GM23338 (cell line): ENCODE results near the gene GCH1. TPM values are rescaled to one million over a fixed set of nuclear protein-coding genes. Genes with fewer than 3 reads are reported as not detected.

ENCODE experiments used
- ATAC-seq: fragments of 200-7000 bp; cut with Tn5 transposase; 3 replicates; pipeline ENCODE4 v1.9.1; 2020
- DNase-seq: peaks from one replicate; pipeline ENCODE4 v3.0.0-alpha.2; 2015; ENCODE audit warnings: low spot score
- H2AFZ ChIP-seq: fragments of 200-600 bp; sonication (generic); 2 replicates; pipeline ENCODE4 v1.8.0; 2016; ENCODE audit warnings: antibody characterized with exemption, mild to moderate bottlenecking, moderate library complexity
- H3F3A ChIP-seq: fragments of 200-600 bp; sonication (generic); replicated peaks from 2 replicates; pipeline ENCODE4 v1.8.0; 2017; ENCODE audit warnings: antibody characterized with exemption, mixed run types, low read depth
- H3K27ac ChIP-seq: fragments of 200-600 bp; sonication (generic); 2 replicates; pipeline ENCODE4 v1.6.1; 2016; ENCODE audit warnings: low read depth
- H3K27me3 ChIP-seq: fragments of 200-600 bp; sonication (generic); 2 replicates; pipeline ENCODE4 v1.8.0; 2016; ENCODE audit warnings: mild to moderate bottlenecking, mixed run types, moderate library complexity; ENCODE audit not compliant: insufficient read depth
- H3K36me3 ChIP-seq: fragments of 200-600 bp; sonication (generic); 2 replicates; pipeline ENCODE4 v1.8.0; 2016; ENCODE audit warnings: mild to moderate bottlenecking; ENCODE audit not compliant: insufficient read depth
- H3K4me1 ChIP-seq: fragments of 200-600 bp; sonication (generic); 2 replicates; pipeline ENCODE4 v1.8.0; 2016; ENCODE audit warnings: mild to moderate bottlenecking, moderate library complexity; ENCODE audit not compliant: insufficient read depth
- H3K4me2 ChIP-seq: fragments of 200-600 bp; sonication (generic); 2 replicates; pipeline ENCODE4 v1.7.1; 2017; ENCODE audit warnings: mixed run types
- H3K4me3 ChIP-seq: fragments of 200-600 bp; sonication (generic); 2 replicates; pipeline ENCODE4 v1.6.1; 2016; ENCODE audit warnings: mixed run types
- H3K79me2 ChIP-seq: fragments of 200-600 bp; sonication (generic); replicated peaks from 2 replicates; pipeline ENCODE4 v1.8.0; 2017; ENCODE audit warnings: mild to moderate bottlenecking; ENCODE audit not compliant: insufficient read depth
- H3K9me2 ChIP-seq: fragments of 200-600 bp; sonication (generic); 2 replicates; pipeline ENCODE4 v1.8.0; 2017; ENCODE audit not compliant: insufficient read depth
- H4K20me1 ChIP-seq: fragments of 200-600 bp; sonication (generic); replicated peaks from 2 replicates; pipeline ENCODE4 v1.8.0; 2017; ENCODE audit warnings: mild to moderate bottlenecking; ENCODE audit not compliant: insufficient read depth
- H3K27ac Mint-ChIP-seq: 2 replicates; pipeline ENCODE4 v1.8.0; 2020; ENCODE audit warnings: inconsistent platforms, mild to moderate bottlenecking, moderate library complexity, mixed read lengths
- H3K27me3 Mint-ChIP-seq: 3 replicates; pipeline ENCODE4 v1.8.0; 2022; ENCODE audit warnings: low read depth, mild to moderate bottlenecking, moderate library complexity, mixed read lengths, inconsistent platforms; ENCODE audit not compliant: insufficient read depth, poor library complexity
- H3K36me3 Mint-ChIP-seq: 3 replicates; pipeline ENCODE4 v1.8.0; 2021; ENCODE audit warnings: low read depth, mild to moderate bottlenecking, inconsistent platforms, moderate library complexity, mixed read lengths
- H3K4me1 Mint-ChIP-seq: 3 replicates; pipeline ENCODE4 v1.8.0; 2020; ENCODE audit warnings: mild to moderate bottlenecking, inconsistent platforms, mixed read lengths
- H3K4me3 Mint-ChIP-seq: 3 replicates; pipeline ENCODE4 v1.8.0; 2021; ENCODE audit warnings: moderate library complexity, mild to moderate bottlenecking, inconsistent platforms, mixed read lengths
- H3K9me3 Mint-ChIP-seq: 3 replicates; pipeline ENCODE4 v1.8.0; 2020; ENCODE audit warnings: moderate library complexity, mild to moderate bottlenecking, inconsistent platforms, mixed read lengths
- CREB1 ChIP-seq: fragments of 250-450 bp; sonication (Bioruptor Pico); IDR thresholded peaks from 2 replicates; pipeline ENCODE4 v1.5.0; 2020; ENCODE audit warnings: low read depth, mild to moderate bottlenecking, moderate library complexity
- EZH2 ChIP-seq: fragments of 200-600 bp; sonication (generic); IDR thresholded peaks from one replicate; pipeline ENCODE4 v1.8.0; 2017; ENCODE audit warnings: antibody characterized with exemption, mild to moderate bottlenecking, low read depth; ENCODE audit not compliant: unreplicated experiment
- JUNB ChIP-seq: IDR thresholded peaks from one replicate; pipeline ENCODE4 v1.6.1; 2016; ENCODE audit warnings: antibody characterized with exemption; ENCODE audit not compliant: unreplicated experiment
- STAT1 ChIP-seq: IDR thresholded peaks from one replicate; pipeline ENCODE4 v1.6.1; 2016; ENCODE audit warnings: antibody characterized with exemption; ENCODE audit not compliant: unreplicated experiment
- ZNF114 ChIP-seq: fragments of 250-450 bp; sonication (Bioruptor Pico); IDR thresholded peaks from 2 replicates; pipeline ENCODE4 v1.5.0; 2020; ENCODE audit warnings: mild to moderate bottlenecking, moderate library complexity
- ZNF331 ChIP-seq: fragments of 250-450 bp; sonication (Bioruptor Pico); IDR thresholded peaks from 2 replicates; pipeline ENCODE4 v1.5.0; 2020; ENCODE audit warnings: low read depth, mild to moderate bottlenecking, moderate library complexity
- polyA plus RNA-seq: library from polyadenylated mRNA; unstranded; fragments of >200 nt; fragmentation: Nextera tagmentation; extraction: Ambion mirVana; gene quantifications from 2 replicates; pipeline ENCODE4 v1.2.1, GENCODE V29; 2016
- total RNA-seq: library from RNA; depleted of rRNA; stranded (reverse); fragments of >200 nt; shearing (Covaris generic); gene quantifications from 2 replicates; pipeline ENCODE4 v1.2.3, GENCODE V29; 2014
- TF ChIP-seq, protein P1 (sequence below), 2 experiments: fragments of 200-600 bp in 1 of 2; sonication (generic) in 1 of 2; conservative IDR thresholded peaks; 2 replicates each; pipeline versions ENCODE4 v1.5.1 to v1.6.1; 2016 to 2017; ENCODE audit warnings: antibody characterized with exemption in 2 of 2, low read depth in 2 of 2, mild to moderate bottlenecking in 2 of 2, moderate library complexity in 1 of 2
- TF ChIP-seq, protein P2 (sequence below): IDR thresholded peaks from one replicate; pipeline ENCODE4 v1.6.1; 2018; ENCODE audit warnings: antibody characterized with exemption; ENCODE audit not compliant: unreplicated experiment
- TF ChIP-seq, protein P3 (sequence below): fragments of 250-450 bp; sonication (Bioruptor Pico); IDR thresholded peaks from 2 replicates; pipeline ENCODE4 v1.5.0; 2020; ENCODE audit warnings: mild to moderate bottlenecking, moderate library complexity
- TF ChIP-seq, protein P4 (sequence below): IDR thresholded peaks from 2 replicates; pipeline ENCODE4 v1.6.1; 2016; ENCODE audit warnings: antibody characterized with exemption

GCH1 gene
- total and polyA plus RNA-seq, 2 experiments from 2014 or later, result 8.7 to 15.0 TPM

DNA sequence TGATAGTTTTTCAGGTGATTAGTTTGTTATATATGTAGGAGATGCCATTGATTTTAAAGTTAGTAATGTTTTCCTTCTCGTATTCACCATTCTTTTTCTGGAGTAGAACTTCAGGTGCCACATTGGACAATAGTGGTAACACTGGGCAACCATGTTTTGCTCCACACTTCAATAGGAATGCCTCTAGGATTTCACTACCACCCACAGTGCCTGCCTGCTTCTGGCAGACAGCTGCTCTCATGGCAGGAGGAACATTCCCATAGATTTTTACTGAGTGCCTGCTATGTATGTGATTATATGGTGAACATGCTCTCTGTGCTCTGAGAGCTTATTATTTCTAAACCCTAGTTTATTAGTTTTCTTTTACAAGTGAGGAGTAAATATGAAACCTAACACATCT, 53.7 kb downstream of the GCH1 start (continued):
- TF ChIP-seq, protein P1, sequence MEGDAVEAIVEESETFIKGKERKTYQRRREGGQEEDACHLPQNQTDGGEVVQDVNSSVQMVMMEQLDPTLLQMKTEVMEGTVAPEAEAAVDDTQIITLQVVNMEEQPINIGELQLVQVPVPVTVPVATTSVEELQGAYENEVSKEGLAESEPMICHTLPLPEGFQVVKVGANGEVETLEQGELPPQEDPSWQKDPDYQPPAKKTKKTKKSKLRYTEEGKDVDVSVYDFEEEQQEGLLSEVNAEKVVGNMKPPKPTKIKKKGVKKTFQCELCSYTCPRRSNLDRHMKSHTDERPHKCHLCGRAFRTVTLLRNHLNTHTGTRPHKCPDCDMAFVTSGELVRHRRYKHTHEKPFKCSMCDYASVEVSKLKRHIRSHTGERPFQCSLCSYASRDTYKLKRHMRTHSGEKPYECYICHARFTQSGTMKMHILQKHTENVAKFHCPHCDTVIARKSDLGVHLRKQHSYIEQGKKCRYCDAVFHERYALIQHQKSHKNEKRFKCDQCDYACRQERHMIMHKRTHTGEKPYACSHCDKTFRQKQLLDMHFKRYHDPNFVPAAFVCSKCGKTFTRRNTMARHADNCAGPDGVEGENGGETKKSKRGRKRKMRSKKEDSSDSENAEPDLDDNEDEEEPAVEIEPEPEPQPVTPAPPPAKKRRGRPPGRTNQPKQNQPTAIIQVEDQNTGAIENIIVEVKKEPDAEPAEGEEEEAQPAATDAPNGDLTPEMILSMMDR (conservative IDR thresholded peaks at IDR 0.05; ENCODE audit: low read depth in 2 of 2), result no peak

DNA sequence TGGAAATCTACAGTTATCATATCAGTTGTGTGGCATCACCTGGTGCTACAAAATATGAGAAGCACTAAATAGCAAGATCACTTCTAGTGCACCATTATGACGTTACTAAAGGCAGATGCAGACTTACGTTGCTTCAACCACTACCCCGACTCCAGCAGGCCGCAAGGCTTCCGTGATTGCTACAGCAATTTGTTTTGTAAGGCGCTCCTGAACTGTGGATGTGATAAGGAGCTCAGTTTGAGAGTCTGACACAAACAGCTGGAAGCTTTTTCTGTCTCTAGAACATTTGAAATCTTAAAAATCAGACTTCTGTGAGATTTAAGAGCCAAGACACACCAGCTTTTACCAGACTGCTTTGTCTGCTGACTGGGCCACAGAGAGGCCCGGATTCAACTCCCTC, 57.0 kb downstream of the GCH1 start:
- Histone ChIP-seq H3K27me3 (no peaks in the 10 kb centered on the region), H3K36me3 (no peaks in the 10 kb centered on the region), H3K27ac (no peak overlapping the region), H3K4me2 (no peak overlapping the region), H3K4me3 (no peak overlapping the region), H2AFZ (no peak overlapping the region), H3K4me1 (no peaks in the 10 kb centered on the region), H3K9me2 (peaks cover 5% of the 10 kb centered on the region; the same call in 1 of the 2 replicates), H3K79me2 (no peaks in the 10 kb centered on the region), H4K20me1 (no peaks in the 10 kb centered on the region), H3F3A (no peaks in the 10 kb centered on the region)
- Mint-ChIP-seq H3K27ac (no peak overlapping the region), H3K4me1 (peaks cover 9% of the 10 kb centered on the region; the same call in 2 of the 3 replicates), H3K4me3 (no peak overlapping the region), H3K9me3 (no peaks in the 10 kb centered on the region), H3K27me3 (peaks cover 9% of the 10 kb centered on the region), H3K36me3 (peaks cover 5% of the 10 kb centered on the region; the same call in 1 of the 3 replicates)
- DNase-seq (no peak), ATAC-seq (no peak)
- TF ChIP-seq JUNB (no peak), CREB1 (CRISPR knock-in tag) (no peak), STAT1 (no peak), ZNF114 (CRISPR knock-in tag) (no peak), EZH2 (no peak), ZNF331 (CRISPR knock-in tag) (no peak)
- TF ChIP-seq, protein P2, sequence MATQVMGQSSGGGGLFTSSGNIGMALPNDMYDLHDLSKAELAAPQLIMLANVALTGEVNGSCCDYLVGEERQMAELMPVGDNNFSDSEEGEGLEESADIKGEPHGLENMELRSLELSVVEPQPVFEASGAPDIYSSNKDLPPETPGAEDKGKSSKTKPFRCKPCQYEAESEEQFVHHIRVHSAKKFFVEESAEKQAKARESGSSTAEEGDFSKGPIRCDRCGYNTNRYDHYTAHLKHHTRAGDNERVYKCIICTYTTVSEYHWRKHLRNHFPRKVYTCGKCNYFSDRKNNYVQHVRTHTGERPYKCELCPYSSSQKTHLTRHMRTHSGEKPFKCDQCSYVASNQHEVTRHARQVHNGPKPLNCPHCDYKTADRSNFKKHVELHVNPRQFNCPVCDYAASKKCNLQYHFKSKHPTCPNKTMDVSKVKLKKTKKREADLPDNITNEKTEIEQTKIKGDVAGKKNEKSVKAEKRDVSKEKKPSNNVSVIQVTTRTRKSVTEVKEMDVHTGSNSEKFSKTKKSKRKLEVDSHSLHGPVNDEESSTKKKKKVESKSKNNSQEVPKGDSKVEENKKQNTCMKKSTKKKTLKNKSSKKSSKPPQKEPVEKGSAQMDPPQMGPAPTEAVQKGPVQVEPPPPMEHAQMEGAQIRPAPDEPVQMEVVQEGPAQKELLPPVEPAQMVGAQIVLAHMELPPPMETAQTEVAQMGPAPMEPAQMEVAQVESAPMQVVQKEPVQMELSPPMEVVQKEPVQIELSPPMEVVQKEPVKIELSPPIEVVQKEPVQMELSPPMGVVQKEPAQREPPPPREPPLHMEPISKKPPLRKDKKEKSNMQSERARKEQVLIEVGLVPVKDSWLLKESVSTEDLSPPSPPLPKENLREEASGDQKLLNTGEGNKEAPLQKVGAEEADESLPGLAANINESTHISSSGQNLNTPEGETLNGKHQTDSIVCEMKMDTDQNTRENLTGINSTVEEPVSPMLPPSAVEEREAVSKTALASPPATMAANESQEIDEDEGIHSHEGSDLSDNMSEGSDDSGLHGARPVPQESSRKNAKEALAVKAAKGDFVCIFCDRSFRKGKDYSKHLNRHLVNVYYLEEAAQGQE, result no peak
- TF ChIP-seq, protein P3, sequence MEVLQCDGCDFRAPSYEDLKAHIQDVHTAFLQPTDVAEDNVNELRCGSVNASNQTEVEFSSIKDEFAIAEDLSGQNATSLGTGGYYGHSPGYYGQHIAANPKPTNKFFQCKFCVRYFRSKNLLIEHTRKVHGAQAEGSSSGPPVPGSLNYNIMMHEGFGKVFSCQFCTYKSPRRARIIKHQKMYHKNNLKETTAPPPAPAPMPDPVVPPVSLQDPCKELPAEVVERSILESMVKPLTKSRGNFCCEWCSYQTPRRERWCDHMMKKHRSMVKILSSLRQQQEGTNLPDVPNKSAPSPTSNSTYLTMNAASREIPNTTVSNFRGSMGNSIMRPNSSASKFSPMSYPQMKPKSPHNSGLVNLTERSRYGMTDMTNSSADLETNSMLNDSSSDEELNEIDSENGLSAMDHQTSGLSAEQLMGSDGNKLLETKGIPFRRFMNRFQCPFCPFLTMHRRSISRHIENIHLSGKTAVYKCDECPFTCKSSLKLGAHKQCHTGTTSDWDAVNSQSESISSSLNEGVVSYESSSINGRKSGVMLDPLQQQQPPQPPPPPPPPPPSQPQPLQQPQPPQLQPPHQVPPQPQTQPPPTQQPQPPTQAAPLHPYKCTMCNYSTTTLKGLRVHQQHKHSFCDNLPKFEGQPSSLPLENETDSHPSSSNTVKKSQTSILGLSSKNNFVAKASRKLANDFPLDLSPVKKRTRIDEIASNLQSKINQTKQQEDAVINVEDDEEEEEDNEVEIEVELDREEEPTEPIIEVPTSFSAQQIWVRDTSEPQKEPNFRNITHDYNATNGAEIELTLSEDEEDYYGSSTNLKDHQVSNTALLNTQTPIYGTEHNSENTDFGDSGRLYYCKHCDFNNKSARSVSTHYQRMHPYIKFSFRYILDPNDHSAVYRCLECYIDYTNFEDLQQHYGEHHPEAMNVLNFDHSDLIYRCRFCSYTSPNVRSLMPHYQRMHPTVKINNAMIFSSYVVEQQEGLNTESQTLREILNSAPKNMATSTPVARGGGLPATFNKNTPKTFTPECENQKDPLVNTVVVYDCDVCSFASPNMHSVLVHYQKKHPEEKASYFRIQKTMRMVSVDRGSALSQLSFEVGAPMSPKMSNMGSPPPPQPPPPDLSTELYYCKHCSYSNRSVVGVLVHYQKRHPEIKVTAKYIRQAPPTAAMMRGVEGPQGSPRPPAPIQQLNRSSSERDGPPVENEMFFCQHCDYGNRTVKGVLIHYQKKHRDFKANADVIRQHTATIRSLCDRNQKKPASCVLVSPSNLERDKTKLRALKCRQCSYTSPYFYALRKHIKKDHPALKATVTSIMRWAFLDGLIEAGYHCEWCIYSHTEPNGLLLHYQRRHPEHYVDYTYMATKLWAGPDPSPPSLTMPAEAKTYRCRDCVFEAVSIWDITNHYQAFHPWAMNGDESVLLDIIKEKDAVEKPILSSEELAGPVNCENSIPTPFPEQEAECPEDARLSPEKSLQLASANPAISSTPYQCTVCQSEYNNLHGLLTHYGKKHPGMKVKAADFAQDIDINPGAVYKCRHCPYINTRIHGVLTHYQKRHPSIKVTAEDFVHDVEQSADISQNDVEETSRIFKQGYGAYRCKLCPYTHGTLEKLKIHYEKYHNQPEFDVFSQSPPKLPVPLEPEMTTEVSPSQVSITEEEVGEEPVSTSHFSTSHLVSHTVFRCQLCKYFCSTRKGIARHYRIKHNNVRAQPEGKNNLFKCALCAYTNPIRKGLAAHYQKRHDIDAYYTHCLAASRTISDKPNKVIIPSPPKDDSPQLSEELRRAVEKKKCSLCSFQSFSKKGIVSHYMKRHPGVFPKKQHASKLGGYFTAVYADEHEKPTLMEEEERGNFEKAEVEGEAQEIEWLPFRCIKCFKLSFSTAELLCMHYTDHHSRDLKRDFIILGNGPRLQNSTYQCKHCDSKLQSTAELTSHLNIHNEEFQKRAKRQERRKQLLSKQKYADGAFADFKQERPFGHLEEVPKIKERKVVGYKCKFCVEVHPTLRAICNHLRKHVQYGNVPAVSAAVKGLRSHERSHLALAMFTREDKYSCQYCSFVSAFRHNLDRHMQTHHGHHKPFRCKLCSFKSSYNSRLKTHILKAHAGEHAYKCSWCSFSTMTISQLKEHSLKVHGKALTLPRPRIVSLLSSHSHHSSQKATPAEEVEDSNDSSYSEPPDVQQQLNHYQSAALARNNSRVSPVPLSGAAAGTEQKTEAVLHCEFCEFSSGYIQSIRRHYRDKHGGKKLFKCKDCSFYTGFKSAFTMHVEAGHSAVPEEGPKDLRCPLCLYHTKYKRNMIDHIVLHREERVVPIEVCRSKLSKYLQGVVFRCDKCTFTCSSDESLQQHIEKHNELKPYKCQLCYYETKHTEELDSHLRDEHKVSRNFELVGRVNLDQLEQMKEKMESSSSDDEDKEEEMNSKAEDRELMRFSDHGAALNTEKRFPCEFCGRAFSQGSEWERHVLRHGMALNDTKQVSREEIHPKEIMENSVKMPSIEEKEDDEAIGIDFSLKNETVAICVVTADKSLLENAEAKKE (CRISPR knock-in tag), result no peak
- TF ChIP-seq, protein P1 (conservative IDR thresholded peaks at IDR 0.05; ENCODE audit: low read depth in 2 of 2), result no peak
- TF ChIP-seq, protein P4, sequence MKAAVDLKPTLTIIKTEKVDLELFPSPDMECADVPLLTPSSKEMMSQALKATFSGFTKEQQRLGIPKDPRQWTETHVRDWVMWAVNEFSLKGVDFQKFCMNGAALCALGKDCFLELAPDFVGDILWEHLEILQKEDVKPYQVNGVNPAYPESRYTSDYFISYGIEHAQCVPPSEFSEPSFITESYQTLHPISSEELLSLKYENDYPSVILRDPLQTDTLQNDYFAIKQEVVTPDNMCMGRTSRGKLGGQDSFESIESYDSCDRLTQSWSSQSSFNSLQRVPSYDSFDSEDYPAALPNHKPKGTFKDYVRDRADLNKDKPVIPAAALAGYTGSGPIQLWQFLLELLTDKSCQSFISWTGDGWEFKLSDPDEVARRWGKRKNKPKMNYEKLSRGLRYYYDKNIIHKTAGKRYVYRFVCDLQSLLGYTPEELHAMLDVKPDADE, result no peak
